SK-N-SH (cell line): ENCODE results near the gene THAP8.

ENCODE experiments used
- FOXJ3 ChIP-seq: sonication (generic); formaldehyde crosslinking; IDR thresholded peaks from 2 replicates; pipeline ENCODE4 v1.5.1; 2020; ENCODE audit warnings: mild to moderate bottlenecking, missing genetic modification reagents
- GABPA ChIP-seq: IDR thresholded peaks from 2 replicates; pipeline ENCODE4 v1.4.0; 2012; ENCODE audit warnings: low read depth, mild to moderate bottlenecking
- GATA2 ChIP-seq: sonication (generic); formaldehyde crosslinking; IDR thresholded peaks from 2 replicates; pipeline ENCODE4 v1.5.0; 2020; ENCODE audit warnings: mild to moderate bottlenecking, missing genetic modification reagents
- JUND ChIP-seq: IDR thresholded peaks from 2 replicates; pipeline ENCODE4 v1.4.0; 2012
- MAX ChIP-seq: IDR thresholded peaks from 2 replicates; pipeline ENCODE4 v1.4.0; 2012; ENCODE audit warnings: low read depth
- POLR2AphosphoS5 ChIP-seq: IDR thresholded peaks from 2 replicates; pipeline ENCODE4 v1.6.1; 2012; ENCODE audit warnings: low read depth, low read length
- RAD21 ChIP-seq: IDR thresholded peaks from 2 replicates; pipeline ENCODE4 v1.6.1; 2012; ENCODE audit warnings: mild to moderate bottlenecking, low read length
- REST ChIP-seq: IDR thresholded peaks from 2 replicates; pipeline ENCODE4 v1.6.1; 2012; ENCODE audit warnings: mild to moderate bottlenecking, low read depth, low read length, moderate library complexity
- RXRA ChIP-seq: IDR thresholded peaks from 2 replicates; pipeline ENCODE4 v1.4.0; 2012; ENCODE audit warnings: low read depth, mild to moderate bottlenecking, borderline replicate concordance
- TAF1 ChIP-seq: IDR thresholded peaks from 2 replicates; pipeline ENCODE4 v1.6.1; 2012; ENCODE audit warnings: low read depth, mild to moderate bottlenecking, low read length, moderate library complexity, borderline replicate concordance
- TCF12 ChIP-seq: IDR thresholded peaks from 2 replicates; pipeline ENCODE4 v1.4.0; 2012
- TF ChIP-seq, protein P1 (sequence below): fragments of 200-600 bp; sonication (generic); IDR thresholded peaks from 2 replicates; pipeline ENCODE4 v1.6.1; 2017; ENCODE audit warnings: antibody characterized with exemption, mild to moderate bottlenecking, moderate library complexity

DNA sequence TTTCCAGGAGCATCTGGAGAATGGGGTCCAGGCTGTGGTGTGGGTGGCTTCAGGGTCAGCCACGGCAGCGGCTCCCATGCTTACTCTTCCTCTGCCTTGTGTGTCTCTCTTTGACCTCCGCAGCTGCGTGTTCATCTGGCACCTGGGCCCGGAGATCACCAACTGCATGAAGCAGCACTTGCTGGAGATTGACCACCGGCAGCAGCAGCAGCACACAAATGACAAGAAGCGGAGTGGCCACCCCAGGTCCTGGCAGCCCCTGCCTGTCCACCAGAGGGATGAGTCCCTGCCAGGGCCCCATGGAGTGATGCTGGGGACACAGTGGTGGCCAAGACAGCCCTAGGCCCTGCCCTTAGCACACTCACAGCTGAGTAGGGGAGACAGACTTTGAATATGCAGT lies 38.5 kb upstream of the THAP8 start:
- TF ChIP-seq, protein P1, sequence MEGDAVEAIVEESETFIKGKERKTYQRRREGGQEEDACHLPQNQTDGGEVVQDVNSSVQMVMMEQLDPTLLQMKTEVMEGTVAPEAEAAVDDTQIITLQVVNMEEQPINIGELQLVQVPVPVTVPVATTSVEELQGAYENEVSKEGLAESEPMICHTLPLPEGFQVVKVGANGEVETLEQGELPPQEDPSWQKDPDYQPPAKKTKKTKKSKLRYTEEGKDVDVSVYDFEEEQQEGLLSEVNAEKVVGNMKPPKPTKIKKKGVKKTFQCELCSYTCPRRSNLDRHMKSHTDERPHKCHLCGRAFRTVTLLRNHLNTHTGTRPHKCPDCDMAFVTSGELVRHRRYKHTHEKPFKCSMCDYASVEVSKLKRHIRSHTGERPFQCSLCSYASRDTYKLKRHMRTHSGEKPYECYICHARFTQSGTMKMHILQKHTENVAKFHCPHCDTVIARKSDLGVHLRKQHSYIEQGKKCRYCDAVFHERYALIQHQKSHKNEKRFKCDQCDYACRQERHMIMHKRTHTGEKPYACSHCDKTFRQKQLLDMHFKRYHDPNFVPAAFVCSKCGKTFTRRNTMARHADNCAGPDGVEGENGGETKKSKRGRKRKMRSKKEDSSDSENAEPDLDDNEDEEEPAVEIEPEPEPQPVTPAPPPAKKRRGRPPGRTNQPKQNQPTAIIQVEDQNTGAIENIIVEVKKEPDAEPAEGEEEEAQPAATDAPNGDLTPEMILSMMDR: no peak
- TF ChIP-seq RXRA (no peak), GATA2 (CRISPR knock-in tag) (no peak), TCF12 (no peak), REST (no peak), GABPA (no peak), POLR2AphosphoS5 (no peak), TAF1 (no peak), FOXJ3 (CRISPR knock-in tag) (no peak), MAX (no peak), RAD21 (no peak), JUND (no peak)
